ENCODE measurements around the gene RUNX1. TPM values are rescaled to one million over a fixed set of nuclear protein-coding genes. Genes with fewer than 3 reads are reported as not detected.

Gene RUNX1
- total and polyA plus RNA-seq, 10 of the 15 experiments (the other 5 are each of a cell fraction or from before 2014, with no cell fraction given): 0.90 to 15.2 (median 4.1) TPM

- TF ChIP-seq E2F8 (IDR thresholded peaks at IDR 0.05; ENCODE audit: low read depth, partially characterized antibody): no peak
- TF ChIP-seq RAD51 (IDR thresholded peaks at IDR 0.05): no peak
These were observed 64.6 kb downstream of the RUNX1 start (continued) for GRCh38 chr21:34984356-34985058.

GRCh38 chr21:34983680-34984086 is 65.4 kb downstream of the RUNX1 start:
- Histone ChIP-seq H4K20me1 (ENCODE audit: control insufficient read depth, insufficient read depth) (no peaks in the 10 kb centered on the region; the same call in 1 of the 2 replicates), H3K9me3 (replicated peaks; ENCODE audit: control insufficient read depth, insufficient read depth, low read length) (no peaks in the 10 kb centered on the region), H3K4me1 (ENCODE audit: control insufficient read depth, insufficient read depth, low read length) (peaks cover 25% of the 10 kb centered on the region), H3K27ac (ENCODE audit: control insufficient read depth, insufficient read depth) (no peak overlapping the region), H2AFZ (ENCODE audit: control insufficient read depth, low read depth, low read length) (no peak overlapping the region), H3K9ac (ENCODE audit: control insufficient read depth, insufficient read depth, low read length) (no peak overlapping the region), H3K27me3 (replicated peaks in 1 of 2; ENCODE audit: control insufficient read depth in 2 of 2, insufficient read depth in 2 of 2, low read length in 1 of 2) (peaks cover 0 to 7% of the 10 kb centered on the region in 2 experiments; a peak in 3 of 4 replicates), H3K79me2 (ENCODE audit: control insufficient read depth, insufficient read depth, low read length) (no peaks in the 10 kb centered on the region), H3K4me3 (no peak overlapping the region), H3K4me2 (ENCODE audit: control insufficient read depth, insufficient read depth) (no peak overlapping the region), H3K36me3 (ENCODE audit: control insufficient read depth in 2 of 2, insufficient read depth in 2 of 2, low read length in 1 of 2) (no peaks in the 10 kb centered on the region)
- in situ Hi-C loops (cut with MboI) (no loop called here), intact Hi-C loops (cut with micrococcal nuclease; ENCODE audit: unreplicated experiment) (no loop called here)
- no peak for FAIRE-seq
- POLR2A ChIA-PET: no interaction called here
- no TSS peak for BruUV-seq (replicated peaks)
- RAD21 ChIA-PET (ENCODE audit: unreplicated experiment): no interaction called here
- SMC1A ChIA-PET (ENCODE audit: uncharacterized antibody, unreplicated experiment): interaction anchor here (2.6 kb wide), 1 partner anchor 10 kb away, joined by 7 read pairs; no protein-coding TSS in a partner anchor
- TF ChIP-seq YBX1 (IDR thresholded peaks at IDR 0.05) (no peak), CBFB (IDR thresholded peaks at IDR 0.05; ENCODE audit: low read depth) (0 out of 2 replicates have a peak, but pooled peaks have one; percentile 18), RUNX3 (IDR thresholded peaks at IDR 0.05; ENCODE audit: low read length) (peak; percentile 61), TCF7 (IDR thresholded peaks at IDR 0.05; ENCODE audit: borderline replicate concordance) (no peak), NFYA (IDR thresholded peaks at IDR 0.05; ENCODE audit: borderline replicate concordance, low read depth, low read length) (no peak), ZNF24 (IDR thresholded peaks at IDR 0.05) (no peak), ASH2L (IDR thresholded peaks at IDR 0.05; ENCODE audit: borderline replicate concordance, low read depth) (no peak), IKZF2 (IDR thresholded peaks at IDR 0.05) (no peak), TAF1 (IDR thresholded peaks at IDR 0.05; ENCODE audit: borderline replicate concordance, low read depth, low read length) (no peak), LARP7 (IDR thresholded peaks at IDR 0.05) (no peak), EGR1 (IDR thresholded peaks at IDR 0.05; ENCODE audit: borderline replicate concordance in 1 of 2, low read depth in 2 of 2, low read length in 2 of 2) (0 out of 3 replicates have a peak, but pooled peaks of 1 of the 2 experiments have one; percentile 2), CREM (IDR thresholded peaks at IDR 0.05; ENCODE audit: low read depth) (peak; percentile 16; the same call in 1 of the 2 replicates), NR2C1 (IDR thresholded peaks at IDR 0.05) (no peak), NRF1 (conservative IDR thresholded peaks at IDR 0.05; ENCODE audit: low read depth, low read length) (no peak), MYC (IDR thresholded peaks at IDR 0.05; ENCODE audit: insufficient read depth, insufficient read length, insufficient replicate concordance, low read length, severe bottlenecking) (no peak), EZH2 (IDR thresholded peaks at IDR 0.05; ENCODE audit: borderline replicate concordance, control insufficient read depth, low read depth, low read length) (no peak), TCF12 (IDR thresholded peaks at IDR 0.05; ENCODE audit: low read depth, low read length) (no peak), WRNIP1 (IDR thresholded peaks at IDR 0.05; ENCODE audit: borderline replicate concordance, low read depth, low read length) (no peak)
- DNase-seq (ENCODE audit: low read depth, low spot score): no peak
- CTCF ChIA-PET: interaction anchor here (1.7 kb wide), 1 partner anchor 13 kb away, joined by 3 read pairs; no protein-coding TSS in a partner anchor
- ATAC-seq: no peak

Data from GM12878 (cell line).